Endothelial cell of umbilical vein (primary cell): ENCODE measurements around the gene NAP1L1.

Source experiments
- EZH2 ChIP-seq: IDR thresholded peaks from 2 replicates; pipeline ENCODE4 v1.6.1; 2012; ENCODE audit warnings: borderline replicate concordance, low read depth, mild to moderate bottlenecking, moderate library complexity, low read length, inconsistent platforms; ENCODE audit not compliant: severe bottlenecking
- GATA2 ChIP-seq: IDR thresholded peaks from 2 replicates; pipeline ENCODE4 v1.7.0; 2011; ENCODE audit warnings: low read depth, mild to moderate bottlenecking, moderate library complexity, mixed read lengths, low read length; ENCODE audit not compliant: insufficient read length, insufficient read depth
- JUN ChIP-seq: IDR thresholded peaks from 2 replicates; pipeline ENCODE4 v1.6.1; 2011; ENCODE audit warnings: borderline replicate concordance, low read depth; ENCODE audit not compliant: insufficient read length, insufficient read depth
- MYC ChIP-seq: IDR thresholded peaks from one replicate; pipeline ENCODE4 v1.6.1; 2011; ENCODE audit warnings: mild to moderate bottlenecking, low read depth, low read length
- POLR2A ChIP-seq: IDR thresholded peaks from 2 replicates; pipeline ENCODE4 v1.6.1; 2012; ENCODE audit warnings: low read depth, mild to moderate bottlenecking, control low read depth, low read length
- POLR2AphosphoS5 ChIP-seq: IDR thresholded peaks from 2 replicates; pipeline ENCODE4 v1.6.1; 2012; ENCODE audit warnings: low read depth, mild to moderate bottlenecking, control low read depth, low read length, moderate library complexity; ENCODE audit not compliant: insufficient read depth
- TF ChIP-seq, protein P1 (sequence below): IDR thresholded peaks from 2 replicates; pipeline ENCODE4 v1.6.1; 2011; ENCODE audit not compliant: insufficient read depth, insufficient read length
- TF ChIP-seq, protein P2 (sequence below), 2 donors: IDR thresholded peaks; 1 replicate in 1 of 2; 2 replicates in 1 of 2; pipeline ENCODE4 v1.5.1; 2011; ENCODE audit warnings: low read length in 2 of 2, mild to moderate bottlenecking in 2 of 2, moderate library complexity in 2 of 2, control low read depth in 1 of 2, inconsistent platforms in 1 of 2, low read depth in 1 of 2; ENCODE audit not compliant: insufficient read depth in 1 of 2; ENCODE audit errors: extremely low read depth in 1 of 2

DNA sequence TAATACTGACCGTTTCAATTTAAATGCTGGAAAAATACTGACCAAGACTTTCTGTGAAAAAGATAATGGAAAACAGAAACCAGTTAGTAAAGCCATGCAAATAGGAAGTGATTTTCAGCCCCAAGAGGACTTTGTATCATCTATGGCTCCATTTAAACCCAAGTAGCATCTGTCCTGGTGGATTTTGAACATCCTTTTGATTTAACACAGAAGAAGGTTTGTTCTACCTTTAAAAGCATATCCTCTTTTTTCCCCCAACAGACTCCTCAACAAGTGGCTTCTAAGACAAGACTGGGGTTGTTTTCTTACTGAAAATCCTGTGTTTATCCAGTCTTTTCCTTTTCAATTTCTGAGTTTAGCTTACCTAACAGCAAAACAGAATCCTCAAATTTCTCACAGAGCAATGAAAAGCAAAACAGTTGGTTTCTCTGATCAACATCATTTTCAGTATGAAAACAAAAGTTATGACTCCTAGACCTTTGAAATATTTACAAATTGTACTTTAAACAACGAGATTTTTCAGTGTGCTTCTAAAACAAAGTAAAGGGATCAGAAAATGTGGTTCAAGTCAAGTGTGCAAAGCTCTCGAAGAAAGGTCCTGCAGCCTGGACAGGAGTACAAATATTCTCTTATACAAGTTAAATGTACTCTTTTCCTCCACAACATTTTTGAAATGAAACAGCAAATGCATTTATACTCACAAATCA lies 55.8 kb downstream of the NAP1L1 start:
- TF ChIP-seq, protein P1, sequence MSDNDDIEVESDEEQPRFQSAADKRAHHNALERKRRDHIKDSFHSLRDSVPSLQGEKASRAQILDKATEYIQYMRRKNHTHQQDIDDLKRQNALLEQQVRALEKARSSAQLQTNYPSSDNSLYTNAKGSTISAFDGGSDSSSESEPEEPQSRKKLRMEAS: no peak
- TF ChIP-seq EZH2 (no peak), JUN (no peak), GATA2 (no peak), POLR2AphosphoS5 (no peak), POLR2A (no peak), MYC (no peak)
- TF ChIP-seq, protein P2, sequence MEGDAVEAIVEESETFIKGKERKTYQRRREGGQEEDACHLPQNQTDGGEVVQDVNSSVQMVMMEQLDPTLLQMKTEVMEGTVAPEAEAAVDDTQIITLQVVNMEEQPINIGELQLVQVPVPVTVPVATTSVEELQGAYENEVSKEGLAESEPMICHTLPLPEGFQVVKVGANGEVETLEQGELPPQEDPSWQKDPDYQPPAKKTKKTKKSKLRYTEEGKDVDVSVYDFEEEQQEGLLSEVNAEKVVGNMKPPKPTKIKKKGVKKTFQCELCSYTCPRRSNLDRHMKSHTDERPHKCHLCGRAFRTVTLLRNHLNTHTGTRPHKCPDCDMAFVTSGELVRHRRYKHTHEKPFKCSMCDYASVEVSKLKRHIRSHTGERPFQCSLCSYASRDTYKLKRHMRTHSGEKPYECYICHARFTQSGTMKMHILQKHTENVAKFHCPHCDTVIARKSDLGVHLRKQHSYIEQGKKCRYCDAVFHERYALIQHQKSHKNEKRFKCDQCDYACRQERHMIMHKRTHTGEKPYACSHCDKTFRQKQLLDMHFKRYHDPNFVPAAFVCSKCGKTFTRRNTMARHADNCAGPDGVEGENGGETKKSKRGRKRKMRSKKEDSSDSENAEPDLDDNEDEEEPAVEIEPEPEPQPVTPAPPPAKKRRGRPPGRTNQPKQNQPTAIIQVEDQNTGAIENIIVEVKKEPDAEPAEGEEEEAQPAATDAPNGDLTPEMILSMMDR (IDR thresholded peaks at IDR 0.05; ENCODE audit: extremely low read depth in 1 of 2, insufficient read depth in 1 of 2, low read depth in 1 of 2, low read length in 2 of 2): no peak
